Raji (cell line): ENCODE measurements around the gene GNG8.

Experiments used
- POLR2A ChIP-seq: IDR thresholded peaks from 2 replicates; pipeline ENCODE4 v1.6.1; 2011; ENCODE audit warnings: low read depth, low read length, control low read depth; ENCODE audit not compliant: insufficient read depth

The GNG8 gene

GRCh38 chr19:46630586-46631205 lies 5.3 kb downstream of the GNG8 start:
- TF ChIP-seq POLR2A, result no peak

- TF ChIP-seq POLR2A, result no peak
Measured at GRCh38 chr19:46629546-46630025, 6.4 kb downstream of the GNG8 start.

- no peak for TF ChIP-seq POLR2A
Measured at GRCh38 chr19:46626446-46626845, 9.6 kb downstream of the GNG8 start.

GRCh38 chr19:46625731-46626130 lies 10.3 kb downstream of the GNG8 start:
- TF ChIP-seq POLR2A, result no peak

GRCh38 chr19:46624958-46625661 lies 10.9 kb downstream of the GNG8 start, which contains the start of gene PTGIR:
Gene PTGIR (minus strand): TSS chr19:46625089. CDS start chr19:46624225, 864 bp downstream.
- no peak for TF ChIP-seq POLR2A

GRCh38 chr19:46623915-46624502 lies 12.0 kb downstream of the GNG8 start:
- no peak for TF ChIP-seq POLR2A

- no peak for TF ChIP-seq POLR2A
Measured at GRCh38 chr19:46622118-46622446, 13.9 kb downstream of the GNG8 start.

- TF ChIP-seq POLR2A, result no peak
Measured at GRCh38 chr19:46621191-46622117, 14.5 kb downstream of the GNG8 start.

GRCh38 chr19:46620716-46621115 lies 15.3 kb downstream of the GNG8 start:
- no peak for TF ChIP-seq POLR2A

GRCh38 chr19:46620267-46620666 lies 15.7 kb downstream of the GNG8 start:
- no peak for TF ChIP-seq POLR2A

- TF ChIP-seq POLR2A, result no peak
Measured at GRCh38 chr19:46618670-46619231, 17.3 kb downstream of the GNG8 start.

GRCh38 chr19:46617601-46618000 lies 18.4 kb downstream of the GNG8 start:
- TF ChIP-seq POLR2A, result no peak

GRCh38 chr19:46616631-46617322 lies 19.2 kb downstream of the GNG8 start:
- TF ChIP-seq POLR2A, result no peak

- no peak for TF ChIP-seq POLR2A
Measured at GRCh38 chr19:46615966-46616365, 20.0 kb downstream of the GNG8 start.

GRCh38 chr19:46614114-46614722 lies 21.8 kb downstream of the GNG8 start:
- no peak for TF ChIP-seq POLR2A
